GM21529 (cell line): Measurements from ENCODE around the gene TSPAN6.
A peak's percentile ranks its signal among the peaks of the same experiment; 100 is the strongest.

Experiments
- ATAC-seq: cut with Tn5 transposase; IDR thresholded peaks from one replicate; pipeline ENCODE4 v1.9.1; 2021; ENCODE audit not compliant: unreplicated experiment

TSPAN6 gene

GRCh38 chrX:100636321-100636991 is at the start of gene TSPAN6:
TSS of gene TSPAN6 (minus strand) at chrX:100636806. CDS start at chrX:100636694, 112 bp downstream.
- peak; percentile 93 for ATAC-seq

GRCh38 chrX:100685997-100686305 is 49.3 kb upstream of the TSPAN6 start:
- ATAC-seq, result no peak

- ATAC-seq, result peak; percentile 60
Measured at GRCh38 chrX:100685284-100685996, 48.8 kb upstream of the TSPAN6 start.

GRCh38 chrX:100682939-100683338 is 46.3 kb upstream of the TSPAN6 start:
- ATAC-seq, result no peak

GRCh38 chrX:100681599-100681998 is 45.0 kb upstream of the TSPAN6 start:
- ATAC-seq, result no peak

GRCh38 chrX:100680756-100681155 is 44.1 kb upstream of the TSPAN6 start:
- ATAC-seq, result no peak

GRCh38 chrX:100677611-100678181 is 41.1 kb upstream of the TSPAN6 start:
- ATAC-seq, result no peak

- ATAC-seq, result peak; percentile 42
Measured at GRCh38 chrX:100674705-100675104, 38.1 kb upstream of the TSPAN6 start.

- no peak for ATAC-seq
Measured at GRCh38 chrX:100673397-100673953, 36.9 kb upstream of the TSPAN6 start.

- ATAC-seq, result no peak
Measured at GRCh38 chrX:100672966-100673365, 36.4 kb upstream of the TSPAN6 start.

- ATAC-seq, result no peak
Measured at GRCh38 chrX:100663642-100664041, 27.0 kb upstream of the TSPAN6 start.

- ATAC-seq, result no peak
Measured at GRCh38 chrX:100662796-100663195, 26.2 kb upstream of the TSPAN6 start.

- no peak for ATAC-seq
Measured at GRCh38 chrX:100662170-100662569, 25.6 kb upstream of the TSPAN6 start.

GRCh38 chrX:100659431-100660137 is 23.0 kb upstream of the TSPAN6 start:
- no peak for ATAC-seq

GRCh38 chrX:100658941-100659381 is 22.4 kb upstream of the TSPAN6 start:
- no peak for ATAC-seq

GRCh38 chrX:100654261-100654660 is 17.7 kb upstream of the TSPAN6 start:
- no peak for ATAC-seq

- no peak for ATAC-seq
Measured at GRCh38 chrX:100652266-100652665, 15.7 kb upstream of the TSPAN6 start.

GRCh38 chrX:100650841-100651240 is 14.2 kb upstream of the TSPAN6 start:
- no peak for ATAC-seq

- ATAC-seq, result no peak
Measured at GRCh38 chrX:100649550-100650356, 13.1 kb upstream of the TSPAN6 start.
